Measurements from ENCODE around the gene WFDC2. TPM values are rescaled to one million over a fixed set of nuclear protein-coding genes. Genes with fewer than 3 reads are reported as not detected.
A peak's percentile ranks its signal among the peaks of the same experiment; 100 is the strongest.

The WFDC2 gene
- total and polyA plus RNA-seq, 2 of the 13 experiments (the other 11 are each of a cell fraction or from before 2014, with no cell fraction given), result 0.33 TPM; not detected in 1

GRCh38 chr20:45507011-45507820, 37.7 kb downstream of the WFDC2 start:
- DNase-seq (ENCODE audit: low spot score) (no peak), ATAC-seq (no peak), FAIRE-seq (no peak)
- Histone ChIP-seq H3K27me3 (ENCODE audit: control insufficient read depth in 1 of 2, insufficient read depth in 2 of 2, low read length in 2 of 2) (peaks cover 0 to 15% of the 10 kb centered on the region in 2 experiments; a peak in 2 of 5 replicates), H3K27ac (ENCODE audit: extremely low read length, insufficient read depth, low read length) (no peak overlapping the region), H3K9me3 (ENCODE audit: low read length) (no peaks in the 10 kb centered on the region), H4K20me1 (ENCODE audit: insufficient read depth, low read length) (no peaks in the 10 kb centered on the region), H2AFZ (ENCODE audit: low read length) (no peak overlapping the region), H3K9ac (ENCODE audit: insufficient read depth, low read depth, low read length) (no peak overlapping the region), H3K79me2 (ENCODE audit: insufficient read depth, low read length) (no peaks in the 10 kb centered on the region), H3K4me2 (ENCODE audit: low read depth, low read length) (no peak overlapping the region), H3K36me3 (replicated peaks in 1 of 2; ENCODE audit: control insufficient read depth in 1 of 2, insufficient read depth in 2 of 2, low read length in 2 of 2) (no peaks in the 10 kb centered on the region), H3K4me1 (ENCODE audit: insufficient read depth, low read length) (peaks cover 6% of the 10 kb centered on the region; the same call in 1 of the 2 replicates), H3K4me3 (replicated peaks in 1 of 3; ENCODE audit: insufficient read depth in 1 of 3, low read depth in 2 of 3, low read length in 3 of 3) (no peak overlapping the region)
- ChIA-PET POLR2A (no interaction called here), CTCF (ENCODE audit: low intra/inter-chr PET ratio, low total read pairs) (no interaction called here)
- intact Hi-C loops (cut with micrococcal nuclease; ENCODE audit: unreplicated experiment), result no loop called here
- 49% methylated on average over 5 of the region's 5 CpGs for WGBS (ENCODE audit: low lambda C conversion rate)
- BruUV-seq (replicated peaks), result no TSS peak
- TF ChIP-seq CHCHD3 (CRISPR knock-in tag; IDR thresholded peaks at IDR 0.05) (no peak), ATF4 (CRISPR knock-in tag; IDR thresholded peaks at IDR 0.05) (peak in 1 of 2 experiments; percentile 44; a peak in 1 of 4 replicates)
- in situ Hi-C loops (cut with HindIII; ENCODE audit: extremely low pct_ligation_motif_present, low pct_unique_long_range_greater_than_20kb), result no loop called here

GRCh38 chr20:45508068-45508886, 38.7 kb downstream of the WFDC2 start:
- Histone ChIP-seq H3K4me2 (ENCODE audit: low read depth, low read length) (no peak overlapping the region), H3K4me3 (replicated peaks in 1 of 3; ENCODE audit: insufficient read depth in 1 of 3, low read depth in 2 of 3, low read length in 3 of 3) (no peak overlapping the region), H3K27me3 (ENCODE audit: control insufficient read depth in 1 of 2, insufficient read depth in 2 of 2, low read length in 2 of 2) (peaks cover 0 to 15% of the 10 kb centered on the region in 2 experiments; a peak in 2 of 5 replicates), H3K9me3 (ENCODE audit: low read length) (no peaks in the 10 kb centered on the region), H3K9ac (ENCODE audit: insufficient read depth, low read depth, low read length) (no peak overlapping the region), H3K4me1 (ENCODE audit: insufficient read depth, low read length) (peaks cover 6% of the 10 kb centered on the region; the same call in 1 of the 2 replicates), H3K27ac (ENCODE audit: extremely low read length, insufficient read depth, low read length) (no peak overlapping the region), H2AFZ (ENCODE audit: low read length) (no peak overlapping the region), H3K79me2 (ENCODE audit: insufficient read depth, low read length) (no peaks in the 10 kb centered on the region), H4K20me1 (ENCODE audit: insufficient read depth, low read length) (no peaks in the 10 kb centered on the region), H3K36me3 (replicated peaks in 1 of 2; ENCODE audit: control insufficient read depth in 1 of 2, insufficient read depth in 2 of 2, low read length in 2 of 2) (no peaks in the 10 kb centered on the region)
- peak; percentile 22 for DNase-seq (ENCODE audit: low spot score)
- intact Hi-C loops (cut with micrococcal nuclease; ENCODE audit: unreplicated experiment), result no loop called here
- POLR2A ChIA-PET, result no interaction called here
- no TSS peak for BruUV-seq (replicated peaks)
- peak; percentile 43; the same call in 2 of the 3 replicates for ATAC-seq
- no peak for FAIRE-seq
- TF ChIP-seq PCBP1 (IDR thresholded peaks at IDR 0.05; ENCODE audit: borderline replicate concordance, low read depth, low read length) (peak; percentile 86; the same call in 1 of the 2 replicates), AGO2 (optimal IDR thresholded peaks at IDR 0.05; ENCODE audit: low read depth, low read length) (no peak), TBX3 (IDR thresholded peaks at IDR 0.05; ENCODE audit: borderline replicate concordance) (no peak), PPARG (CRISPR knock-in tag; conservative IDR thresholded peaks at IDR 0.05) (peak; percentile 66), FOSL2 (CRISPR knock-in tag; IDR thresholded peaks at IDR 0.05) (peak; percentile 83), PCBP2 (optimal IDR thresholded peaks at IDR 0.05; ENCODE audit: low read depth, low read length, poor library complexity, severe bottlenecking) (peak; percentile 83), HNRNPK (IDR thresholded peaks at IDR 0.05; ENCODE audit: low read depth, low read length, poor library complexity, severe bottlenecking) (peak; percentile 98), RXRB (CRISPR knock-in tag; IDR thresholded peaks at IDR 0.05; ENCODE audit: borderline replicate concordance) (peak; percentile 31; the same call in 1 of the 2 replicates), RARA (CRISPR knock-in tag; IDR thresholded peaks at IDR 0.05) (peak; percentile 42; the same call in 1 of the 2 replicates)
- CTCF ChIA-PET (ENCODE audit: low intra/inter-chr PET ratio, low total read pairs), result no interaction called here
- 4% methylated on average over 7 of the region's 7 CpGs for WGBS (ENCODE audit: low lambda C conversion rate)
- in situ Hi-C loops (cut with HindIII; ENCODE audit: extremely low pct_ligation_motif_present, low pct_unique_long_range_greater_than_20kb), result no loop called here

All from HepG2 (cell line).